NCI-H524 treated with DMSO at 0.1 percent for 48 hours (cell line): ENCODE measurements around the gene GJA4.
"Not testable (repeated sequence)": the region's sequence is repeated elsewhere in the genome, so short reads cannot be mapped to it uniquely, and the experiment has no call there.

Experiments
- DNase-seq: peaks from one replicate; lab custom pipeline; 2025; lab: John Stamatoyannopoulos, UW

GJA4 gene

DNA sequence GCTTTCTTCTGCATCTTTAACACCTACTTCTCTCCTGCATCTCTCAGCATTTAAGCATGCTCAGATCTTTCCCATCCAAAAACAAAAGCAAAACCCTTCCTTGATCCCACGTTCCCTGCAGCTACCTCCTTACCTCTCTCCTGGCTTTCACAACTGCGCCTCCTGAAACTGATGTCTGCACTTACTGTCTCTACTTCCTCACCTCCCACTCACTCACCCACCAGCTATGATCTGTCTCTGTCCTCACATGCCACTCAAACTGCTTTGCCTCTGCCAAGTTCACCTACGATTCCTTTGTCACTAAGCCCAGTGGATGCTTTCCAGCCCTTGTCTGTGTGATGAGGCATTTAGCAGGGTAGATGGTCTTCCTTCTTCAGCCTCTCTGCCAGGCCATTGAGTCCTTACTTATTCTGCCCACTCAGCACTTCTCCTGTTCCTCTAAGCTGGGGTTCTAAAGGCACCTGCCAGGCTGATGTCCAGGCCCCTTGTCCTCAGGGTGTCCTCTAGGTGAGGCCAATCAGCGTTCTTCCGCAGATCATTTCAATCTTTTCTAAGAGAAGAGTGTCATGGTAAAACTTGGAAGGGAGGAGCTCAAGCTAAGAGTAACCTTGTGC, 21.8 kb upstream of the GJA4 start:
- no peak for DNase-seq

DNA sequence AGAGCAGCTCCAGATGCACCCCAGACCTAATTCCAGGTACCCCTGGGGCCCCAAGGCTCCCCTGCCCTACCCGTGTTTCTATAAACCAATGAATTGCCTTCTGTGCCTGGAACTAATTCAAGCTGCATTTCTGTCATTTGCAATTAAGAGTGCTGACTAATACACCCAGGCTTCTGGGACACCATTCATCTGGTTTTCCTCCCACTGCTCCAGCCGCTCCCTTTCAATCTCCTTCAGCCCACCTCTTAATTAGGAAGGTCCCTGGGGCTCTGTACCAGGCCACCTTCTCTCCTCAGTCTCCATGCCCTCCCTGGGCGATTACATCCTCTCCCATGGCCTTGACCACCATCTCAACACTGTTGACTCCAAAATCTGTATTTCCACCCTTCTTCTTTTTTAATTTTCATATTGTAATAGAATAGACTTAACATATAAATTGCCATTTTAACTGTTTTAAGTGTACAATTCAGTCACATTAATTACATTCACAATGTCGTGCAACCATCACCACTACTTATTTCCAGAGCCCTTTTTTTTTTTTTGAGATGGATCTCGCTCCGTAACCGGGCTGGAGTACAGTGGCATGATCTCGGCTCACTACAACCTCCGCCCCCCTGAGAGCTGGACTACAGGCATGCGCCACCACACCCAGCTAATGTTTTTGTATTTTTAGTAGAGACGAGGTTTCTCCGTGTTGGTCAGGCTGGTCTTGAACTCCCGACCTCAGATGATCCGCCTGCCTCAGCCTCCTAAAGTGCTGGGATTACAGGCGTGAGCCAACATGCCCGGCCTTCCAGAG, 21.0 kb upstream of the GJA4 start:
- DNase-seq: no peak

DNA sequence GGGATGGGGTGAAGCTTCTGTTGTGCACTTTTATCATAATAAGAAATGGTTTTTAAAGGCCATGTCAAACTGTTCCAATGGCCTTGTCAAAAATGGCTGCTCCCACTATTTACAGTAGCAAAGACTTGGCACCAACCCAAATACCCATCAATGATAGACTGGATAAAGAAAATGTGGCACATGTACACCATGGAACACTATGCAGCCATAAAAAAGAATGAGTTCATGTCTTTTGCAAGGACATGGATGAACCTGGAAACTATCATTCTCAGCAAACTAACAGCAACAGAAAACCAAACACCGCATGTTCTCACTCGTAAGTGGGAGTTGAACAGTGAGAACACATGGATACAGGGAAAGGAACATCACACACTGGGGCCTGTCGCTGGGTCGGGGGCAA, 19.7 kb upstream of the GJA4 start:
- not testable (repeated sequence) for DNase-seq

DNA sequence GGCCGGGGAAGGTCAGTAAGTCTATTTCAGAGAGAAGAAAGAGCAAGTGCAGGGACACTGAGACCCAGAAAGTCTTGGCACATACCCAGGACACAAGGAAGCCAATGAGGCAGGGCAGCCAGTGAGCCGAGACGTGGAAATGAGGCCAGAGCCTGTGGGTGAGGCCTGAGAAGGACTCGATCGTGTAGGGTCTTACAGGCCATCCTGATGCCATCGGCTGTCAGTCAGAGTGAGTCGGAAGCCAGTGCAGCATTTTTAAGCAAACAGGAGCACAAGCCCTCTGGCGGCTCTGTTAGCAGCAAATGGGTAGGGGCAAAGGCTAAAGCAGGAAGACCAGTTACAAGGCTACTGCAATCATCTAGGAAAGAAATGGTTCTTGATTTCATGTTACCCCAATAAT, 17.8 kb upstream of the GJA4 start:
- DNase-seq: no peak

DNA sequence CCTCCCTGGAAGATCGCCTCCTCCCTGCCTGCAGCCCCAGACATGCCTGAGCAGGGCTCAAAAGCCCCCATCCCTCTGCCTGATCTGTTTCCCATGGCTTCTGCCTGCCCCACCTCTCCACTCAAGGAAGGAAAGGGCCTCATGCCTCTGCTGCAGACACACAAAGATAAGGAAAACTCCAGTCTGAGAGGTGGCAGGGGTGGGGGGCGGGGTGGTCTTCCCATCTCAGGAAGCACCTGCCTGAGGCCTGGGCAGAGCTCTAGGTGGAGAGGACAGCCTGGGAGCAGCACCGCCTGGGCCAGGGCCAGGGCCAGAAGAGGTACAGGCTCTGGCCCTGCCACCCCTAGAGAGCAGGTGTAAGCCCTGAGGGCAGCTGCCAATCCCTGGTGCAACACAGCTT, 15.9 kb upstream of the GJA4 start:
- DNase-seq: no peak

DNA sequence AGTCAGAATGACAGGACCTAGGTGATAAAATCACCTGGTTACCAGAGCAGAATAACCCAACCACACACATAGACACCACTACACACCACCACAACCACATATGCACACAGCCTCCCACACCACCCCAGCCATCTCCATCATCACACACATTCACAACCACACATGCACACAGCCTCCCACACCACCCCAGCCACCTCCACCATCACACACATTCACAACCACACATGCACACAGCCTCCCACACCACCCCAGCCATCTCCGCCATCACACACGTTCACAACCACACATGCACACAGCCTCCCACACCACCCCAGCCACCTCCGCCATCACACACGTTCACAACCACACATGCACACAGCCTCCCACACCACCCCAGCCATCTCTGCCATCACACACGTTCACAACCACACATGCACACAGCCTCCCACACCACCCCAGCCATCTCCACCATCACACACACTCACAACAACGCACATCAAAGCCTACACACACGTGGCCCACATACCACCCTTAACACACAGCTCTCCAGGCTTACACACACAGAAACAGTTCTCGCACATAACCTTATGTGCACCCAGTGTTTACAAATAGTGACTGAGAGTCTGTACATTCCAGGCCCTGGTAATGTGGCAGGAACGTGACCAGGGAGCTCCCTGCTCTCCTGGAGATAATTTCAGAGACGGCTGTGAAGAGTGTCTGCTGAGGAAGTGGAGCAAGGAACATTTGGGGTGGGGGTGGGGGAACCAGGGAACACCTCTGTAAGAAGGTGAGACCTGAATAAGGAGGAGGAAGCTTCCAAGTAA, 15.1 kb upstream of the GJA4 start:
- no peak for DNase-seq

DNA sequence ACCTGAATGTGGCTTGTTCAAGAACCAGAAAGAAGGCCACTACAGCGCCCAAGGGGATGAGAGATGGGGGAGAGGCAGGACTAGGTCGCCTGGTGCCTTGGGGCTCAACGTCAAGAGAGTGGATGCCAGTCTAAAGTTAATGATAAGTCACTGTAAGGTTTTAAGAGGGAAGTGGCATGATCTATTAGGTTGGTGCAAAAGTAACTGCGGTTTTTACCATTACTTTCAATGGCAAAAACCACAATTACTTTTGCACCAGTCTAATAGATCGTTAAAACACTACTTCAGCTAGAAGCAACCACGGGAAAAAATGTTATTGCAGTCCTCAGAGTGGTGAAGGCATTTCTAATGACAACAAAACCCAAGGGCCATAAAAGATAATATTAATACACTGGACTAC, 14.4 kb upstream of the GJA4 start:
- DNase-seq: no peak

DNA sequence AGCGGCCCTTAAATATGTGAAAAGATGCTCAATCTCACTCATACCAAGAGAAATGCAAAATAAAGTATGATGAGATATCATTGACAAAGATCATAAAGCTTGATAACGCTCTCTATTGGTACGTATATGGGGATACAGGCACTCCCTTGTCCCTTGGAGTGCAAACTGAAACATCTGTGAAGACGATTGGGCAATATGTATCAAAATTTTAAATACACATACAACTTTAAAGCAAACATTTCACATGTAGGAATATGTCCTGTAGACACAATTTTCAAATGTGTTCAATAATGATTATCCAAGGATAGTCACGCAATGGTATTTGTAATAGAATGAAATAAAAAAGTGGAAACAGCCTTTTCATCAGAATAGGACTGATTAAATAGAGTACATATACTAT, 13.8 kb upstream of the GJA4 start:
- no peak for DNase-seq

DNA sequence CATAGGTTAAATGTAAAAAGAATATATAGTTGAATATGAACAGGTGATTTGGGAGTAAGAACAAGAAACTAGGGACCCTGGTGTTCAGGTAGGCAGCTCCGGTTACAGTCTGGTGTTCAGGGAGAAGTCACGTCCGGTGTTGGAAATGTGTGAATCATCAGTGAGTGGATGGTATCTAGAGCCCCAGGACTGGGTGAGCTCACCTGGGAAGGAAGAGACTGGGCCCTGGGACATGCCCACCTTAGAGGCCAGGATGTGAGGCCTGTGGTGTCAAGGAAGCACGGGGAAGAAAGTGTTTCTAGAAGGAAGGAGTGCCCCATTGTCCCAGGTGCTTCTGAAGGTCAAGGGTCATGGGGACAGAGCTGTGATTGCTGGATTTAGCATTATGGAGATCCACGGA, 13.3 kb upstream of the GJA4 start:
- DNase-seq: no peak

DNA sequence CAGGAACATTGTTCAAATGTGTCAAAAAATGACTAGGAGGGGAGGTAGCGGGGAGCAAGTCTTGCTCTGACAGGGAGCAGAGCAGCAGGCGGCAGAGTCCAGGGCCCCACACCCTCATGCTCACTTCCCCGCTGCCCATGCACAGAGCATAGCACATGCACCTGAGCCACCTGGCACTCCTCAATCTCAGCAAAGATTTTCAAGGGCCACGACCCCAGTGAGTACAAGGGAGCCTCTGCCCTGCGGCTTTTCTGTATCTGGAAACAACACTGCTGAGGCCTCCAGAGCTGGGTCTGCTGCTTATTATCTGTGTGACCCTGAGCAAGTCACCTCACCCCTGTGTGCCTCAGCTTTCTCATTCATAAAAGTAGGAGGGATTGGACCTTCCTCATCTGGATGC, 12.8 kb upstream of the GJA4 start:
- DNase-seq: no peak

DNA sequence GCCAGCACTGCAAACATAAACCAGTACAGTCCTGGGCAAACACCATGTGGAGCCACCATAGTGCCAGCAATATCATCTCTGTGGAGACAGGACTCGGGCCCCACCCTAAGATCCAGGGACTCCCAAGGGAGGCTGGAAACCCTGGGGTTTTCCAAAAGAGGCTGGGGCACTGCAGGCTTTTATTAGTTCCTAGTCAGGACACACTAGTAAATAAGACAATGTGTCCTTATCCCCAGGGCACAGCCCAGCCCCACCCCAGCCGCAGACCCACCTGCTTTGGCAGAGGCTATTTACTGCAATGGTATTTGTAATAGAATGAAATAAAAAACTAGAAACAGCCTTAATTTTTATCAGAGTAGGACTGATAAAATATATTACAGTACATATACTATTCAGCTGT, 12.3 kb upstream of the GJA4 start:
- no peak for DNase-seq

DNA sequence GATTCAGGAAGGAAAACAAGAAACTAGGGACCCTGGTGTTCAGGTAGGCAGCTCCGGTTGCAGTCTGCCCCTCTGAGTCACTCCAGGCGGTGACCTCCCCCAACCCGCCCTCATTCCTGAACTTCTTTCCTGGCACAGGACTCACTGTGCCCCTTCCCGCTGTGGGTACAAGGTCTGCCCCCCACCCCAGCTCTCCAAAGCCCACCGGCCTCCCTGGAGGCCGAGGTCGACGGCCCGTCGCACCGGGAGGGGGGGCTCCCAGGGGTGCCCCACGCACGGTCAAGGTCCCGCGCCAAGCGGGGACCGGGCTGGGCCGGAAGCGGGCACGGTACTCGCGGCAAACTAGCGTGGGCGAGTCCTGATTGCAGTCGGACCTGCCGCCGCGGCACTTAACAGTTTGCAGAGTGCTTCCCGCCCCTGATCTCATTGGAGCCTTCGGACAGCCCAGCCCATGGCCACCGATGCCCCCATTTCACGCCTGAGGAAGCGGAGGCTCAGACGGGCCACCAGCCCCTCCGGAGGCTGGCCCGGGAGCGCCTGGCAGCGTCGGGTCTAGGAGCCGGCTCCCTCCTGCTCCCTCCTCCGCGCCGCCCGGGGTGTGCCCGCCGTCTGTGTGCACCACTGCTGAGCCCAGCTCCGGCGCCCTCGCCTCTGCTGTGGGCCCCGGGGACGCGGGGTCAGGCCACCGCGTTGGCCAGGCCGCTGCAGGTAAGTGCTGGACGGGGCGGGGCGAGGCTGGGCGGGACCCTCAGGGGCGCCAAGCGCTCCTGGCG, 11.5 kb upstream of the GJA4 start, which contains the start of gene GJB3:
TSS of gene GJB3 (plus strand) at position 144 of the 773 bp plus-strand sequence. CDS start 3,549 bp downstream, outside the sequence.
- DNase-seq: no peak

DNA sequence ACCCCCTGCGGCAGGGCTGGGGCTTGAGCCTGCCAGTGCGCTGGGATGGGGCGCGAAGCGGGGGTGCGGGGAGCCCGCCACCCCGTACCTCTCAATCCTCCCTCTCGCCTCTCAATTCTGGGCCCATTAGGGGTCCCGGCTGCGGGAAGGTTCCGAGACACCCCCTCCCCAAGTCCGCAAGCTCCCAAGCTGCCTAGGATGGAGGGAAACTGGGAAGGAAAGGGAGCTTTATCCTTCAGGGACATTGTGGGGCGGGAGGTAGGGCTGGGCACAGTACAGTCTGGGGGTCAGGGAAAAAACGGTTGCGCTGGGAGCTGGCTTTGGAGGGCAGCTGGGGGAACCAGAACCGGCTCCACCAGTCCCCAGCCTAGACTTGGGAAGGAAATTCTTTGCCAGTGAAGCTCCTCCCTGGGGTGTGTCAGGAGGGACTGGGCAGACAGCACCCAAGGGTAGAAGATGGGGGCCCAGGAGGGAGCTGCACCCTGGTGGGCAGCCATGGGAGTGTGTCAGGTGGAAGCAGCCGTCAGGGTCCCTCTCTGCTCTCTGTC, 10.9 kb upstream of the GJA4 start:
- DNase-seq: no peak

DNA sequence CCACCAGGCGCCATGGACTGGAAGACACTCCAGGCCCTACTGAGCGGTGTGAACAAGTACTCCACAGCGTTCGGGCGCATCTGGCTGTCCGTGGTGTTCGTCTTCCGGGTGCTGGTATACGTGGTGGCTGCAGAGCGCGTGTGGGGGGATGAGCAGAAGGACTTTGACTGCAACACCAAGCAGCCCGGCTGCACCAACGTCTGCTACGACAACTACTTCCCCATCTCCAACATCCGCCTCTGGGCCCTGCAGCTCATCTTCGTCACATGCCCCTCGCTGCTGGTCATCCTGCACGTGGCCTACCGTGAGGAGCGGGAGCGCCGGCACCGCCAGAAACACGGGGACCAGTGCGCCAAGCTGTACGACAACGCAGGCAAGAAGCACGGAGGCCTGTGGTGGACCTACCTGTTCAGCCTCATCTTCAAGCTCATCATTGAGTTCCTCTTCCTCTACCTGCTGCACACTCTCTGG, 8.0 kb upstream of the GJA4 start:
- DNase-seq: no peak

DNA sequence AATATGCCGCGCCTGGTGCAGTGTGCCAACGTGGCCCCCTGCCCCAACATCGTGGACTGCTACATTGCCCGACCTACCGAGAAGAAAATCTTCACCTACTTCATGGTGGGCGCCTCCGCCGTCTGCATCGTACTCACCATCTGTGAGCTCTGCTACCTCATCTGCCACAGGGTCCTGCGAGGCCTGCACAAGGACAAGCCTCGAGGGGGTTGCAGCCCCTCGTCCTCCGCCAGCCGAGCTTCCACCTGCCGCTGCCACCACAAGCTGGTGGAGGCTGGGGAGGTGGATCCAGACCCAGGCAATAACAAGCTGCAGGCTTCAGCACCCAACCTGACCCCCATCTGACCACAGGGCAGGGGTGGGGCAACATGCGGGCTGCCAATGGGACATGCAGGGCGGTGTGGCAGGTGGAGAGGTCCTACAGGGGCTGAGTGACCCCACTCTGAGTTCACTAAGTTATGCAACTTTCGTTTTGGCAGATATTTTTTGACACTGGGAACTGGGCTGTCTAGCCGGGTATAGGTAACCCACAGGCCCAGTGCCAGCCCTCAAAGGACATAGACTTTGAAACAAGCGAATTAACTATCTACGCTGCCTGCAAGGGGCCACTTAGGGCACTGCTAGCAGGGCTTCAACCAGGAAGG, 7.4 kb upstream of the GJA4 start:
- DNase-seq: no peak

DNA sequence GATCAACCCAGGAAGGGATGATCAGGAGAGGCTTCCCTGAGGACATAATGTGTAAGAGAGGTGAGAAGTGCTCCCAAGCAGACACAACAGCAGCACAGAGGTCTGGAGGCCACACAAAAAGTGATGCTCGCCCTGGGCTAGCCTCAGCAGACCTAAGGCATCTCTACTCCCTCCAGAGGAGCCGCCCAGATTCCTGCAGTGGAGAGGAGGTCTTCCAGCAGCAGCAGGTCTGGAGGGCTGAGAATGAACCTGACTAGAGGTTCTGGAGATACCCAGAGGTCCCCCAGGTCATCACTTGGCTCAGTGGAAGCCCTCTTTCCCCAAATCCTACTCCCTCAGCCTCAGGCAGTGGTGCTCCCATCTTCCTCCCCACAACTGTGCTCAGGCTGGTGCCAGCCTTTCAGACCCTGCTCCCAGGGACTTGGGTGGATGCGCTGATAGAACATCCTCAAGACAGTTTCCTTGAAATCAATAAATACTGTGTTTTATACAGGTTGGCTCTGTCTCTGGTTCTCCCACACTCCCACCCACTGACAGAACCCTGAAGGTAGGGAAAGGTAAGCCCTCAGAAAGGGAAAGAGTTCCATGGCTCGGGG, 6.8 kb upstream of the GJA4 start:
- DNase-seq: no peak

DNA sequence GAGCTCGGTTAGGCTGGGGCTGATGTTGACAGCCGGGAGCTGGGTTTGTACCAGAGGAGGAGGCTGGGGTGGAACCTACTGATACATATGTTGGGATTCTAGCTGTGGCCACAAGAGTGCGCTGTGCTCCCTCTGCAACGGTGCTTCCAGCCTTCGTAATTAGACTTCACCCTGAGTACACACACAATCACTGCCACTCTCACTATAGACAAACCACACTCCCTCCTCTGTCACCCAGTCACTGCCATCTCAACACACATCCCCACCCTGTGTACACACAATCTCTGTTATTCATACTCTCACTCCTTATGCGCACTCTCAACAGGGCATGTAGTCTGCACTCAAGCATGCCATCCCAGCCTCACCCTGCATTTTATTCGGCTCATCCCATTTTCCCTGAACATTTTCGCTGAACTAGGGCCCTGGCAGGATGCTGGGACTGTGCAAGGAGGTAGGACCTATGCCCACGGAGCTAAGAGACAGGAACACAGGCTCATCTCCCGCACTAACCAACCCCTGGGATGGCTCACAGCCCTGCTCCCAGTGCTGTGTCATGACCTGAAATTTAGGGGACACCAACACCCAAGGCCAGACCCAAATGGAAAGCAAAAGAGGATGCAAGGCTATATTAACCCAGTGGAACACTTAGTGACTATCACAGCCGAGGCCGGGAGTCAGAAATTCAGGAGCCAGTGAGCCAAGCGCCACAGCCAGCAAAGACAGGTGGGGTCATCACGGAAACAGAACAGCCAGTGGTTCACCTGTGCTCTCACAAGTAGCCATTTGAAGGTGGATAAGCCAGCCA, 6.1 kb upstream of the GJA4 start:
- DNase-seq: peak; percentile 53

DNA sequence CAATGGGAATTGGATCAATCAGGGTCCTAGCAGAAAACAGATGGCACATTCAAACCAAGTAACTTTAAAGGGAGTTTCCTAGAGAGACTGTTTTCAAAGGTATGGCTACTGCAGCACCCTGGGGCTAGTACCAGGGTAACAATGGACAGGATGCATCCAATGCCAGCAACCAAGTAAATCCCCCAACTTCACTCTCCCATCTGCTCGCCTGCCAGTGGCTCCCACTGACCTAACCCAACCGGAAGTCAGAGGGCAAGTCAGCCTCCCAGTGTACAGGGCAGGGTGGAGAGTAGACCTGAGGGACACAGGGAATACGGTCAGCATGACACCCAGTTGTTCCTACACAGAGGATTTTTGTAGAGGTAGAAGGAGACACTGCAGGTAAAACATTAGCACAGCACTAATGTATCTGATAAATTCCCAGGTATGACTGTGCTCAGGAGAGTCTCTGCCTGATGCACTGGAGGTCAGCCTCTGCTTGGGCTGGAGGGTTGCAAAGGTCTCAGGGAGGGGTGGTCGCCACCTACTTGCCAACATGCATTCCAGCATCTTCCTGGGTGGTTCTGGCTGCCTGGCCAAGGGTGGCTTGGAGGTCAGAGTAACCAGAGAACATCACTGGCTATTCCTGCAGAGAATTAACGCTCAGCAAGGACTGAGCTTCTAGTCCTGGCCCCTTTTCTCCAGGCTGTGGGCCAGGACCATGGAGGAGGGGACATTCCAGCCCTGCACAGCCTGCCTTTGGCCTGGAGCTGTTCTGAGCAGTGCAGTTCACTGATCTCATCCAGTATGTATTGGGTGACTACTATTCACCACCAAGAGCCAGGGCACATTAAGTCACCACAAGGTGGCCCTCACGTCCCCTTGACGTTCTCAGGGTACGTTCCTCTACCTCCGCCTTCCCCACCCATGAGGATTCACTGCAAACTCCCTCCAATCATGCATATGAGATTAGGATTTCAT, 5.1 kb upstream of the GJA4 start:
- DNase-seq: peak; percentile 22

DNA sequence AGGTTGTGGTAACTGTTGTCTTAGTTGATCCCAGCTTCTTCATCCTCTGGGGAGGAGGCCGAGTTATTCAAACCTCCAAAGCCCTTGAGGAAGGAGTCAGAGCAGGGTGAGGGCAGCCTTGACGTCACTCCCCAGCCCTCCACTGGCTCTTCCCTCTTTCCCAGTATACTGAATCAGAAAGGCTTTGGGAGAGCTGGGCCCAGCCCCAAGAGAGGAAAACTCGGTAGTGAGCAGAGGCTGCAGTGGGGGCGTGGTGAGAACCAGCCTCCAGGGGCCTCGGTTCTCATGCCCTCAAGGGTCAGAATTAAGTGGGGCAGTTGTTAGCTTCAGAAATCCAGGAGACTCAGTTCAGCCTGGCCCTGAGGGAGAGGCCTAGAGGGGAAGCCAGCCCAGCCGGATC, 1.8 kb upstream of the GJA4 start:
- DNase-seq: no peak
